K562 (cell line): ENCODE results near the gene PLCB1. TPM values are rescaled to one million over a fixed set of nuclear protein-coding genes. Genes with fewer than 3 reads are reported as not detected.

Source experiments
- ATAC-seq: fragments of 200-7000 bp; cut with Tn5 transposase; 3 replicates; pipeline ENCODE4 v1.9.1; 2020; ENCODE audit warnings: moderate library complexity
- BruUV-seq: library from RNA; stranded (reverse); fragments of 400-500 nt; replicated peaks from 2 replicates; lab custom pipeline; 2021; lab: Mats Ljungman, UMichigan
- CTCF ChIA-PET: fragments of 300-600 bp; formaldehyde crosslinking; extraction: SDS; loops from one replicate; lab custom pipeline; 2021; ENCODE audit warnings: low intra/inter-chr PET ratio; lab: Yijun Ruan, JAX
- POLR2A ChIA-PET: fragments of 300-600, 350-650 bp; sonication (Branson Sonifier 250); formaldehyde crosslinking; extraction: SDS; loops from one replicate; lab custom pipeline; 2021; ENCODE audit warnings: antibody characterized with exemption, inconsistent platforms; lab: Yijun Ruan, JAX
- DNase-seq, 4 experiments: peaks; one replicate each; pipeline versions ENCODE4 v3.0.0 to v3.0.0-alpha.2; 2011 to 2018; ENCODE audit warnings: low spot score in 3 of 4, mixed read lengths in 3 of 4; ENCODE audit errors: extremely low read depth in 1 of 4
- FAIRE-seq: peaks from 2 replicates; lab custom pipeline; 2011; peaks lifted over from hg19 to GRCh38; lab: Jason Lieb, UNC
- H2AFZ ChIP-seq: 2 replicates; pipeline ENCODE4 v1.6.0; 2011; ENCODE audit warnings: low read depth, low read length, control low read depth, inconsistent platforms
- H3K27ac ChIP-seq: fragments of 200-600 bp; 3 replicates; pipeline ENCODE4 v1.8.0; 2011; ENCODE audit warnings: low read depth, mild to moderate bottlenecking, control low read depth, inconsistent platforms, low read length, moderate library complexity, mixed read lengths; ENCODE audit errors: extremely low read depth
- H3K27me3 ChIP-seq, 2 experiments: fragments of 300-600 bp in 1 of 2; 2 replicates in 1 of 2; 3 replicates in 1 of 2; pipeline versions ENCODE4 v1.6.0 to v1.8.0; 2011; ENCODE audit warnings: inconsistent platforms in 2 of 2, low read length in 2 of 2, mild to moderate bottlenecking in 1 of 2, mixed read lengths in 1 of 2, moderate library complexity in 1 of 2; ENCODE audit not compliant: control insufficient read depth in 2 of 2, insufficient read depth in 2 of 2
- H3K36me3 ChIP-seq: fragments of 300-600 bp; 3 replicates; pipeline ENCODE4 v1.8.0; 2011; ENCODE audit warnings: mild to moderate bottlenecking, low read length, inconsistent platforms; ENCODE audit not compliant: control insufficient read depth, insufficient read depth
- H3K4me1 ChIP-seq, 2 experiments: fragments of 200-600 bp in 1 of 2; replicated peaks in 1 of 2; 2 replicates in 1 of 2; 3 replicates in 1 of 2; pipeline versions ENCODE4 v1.5.1 to v1.8.0; 2011; ENCODE audit warnings: inconsistent platforms in 2 of 2, low read length in 2 of 2, mild to moderate bottlenecking in 1 of 2, mixed read lengths in 1 of 2, moderate library complexity in 1 of 2; ENCODE audit not compliant: control insufficient read depth in 2 of 2, insufficient read depth in 2 of 2
- H3K4me2 ChIP-seq: 2 replicates; pipeline ENCODE4 v1.6.1; 2011; ENCODE audit warnings: low read length, control low read depth, inconsistent platforms, mixed read lengths; ENCODE audit not compliant: insufficient read depth
- H3K4me3 ChIP-seq: fragments of 200-600 bp; sonication (generic), shearing (Covaris generic); 2 replicates; pipeline ENCODE4 v1.5.1; 2016; ENCODE audit warnings: control low read depth, inconsistent platforms
- H3K79me2 ChIP-seq: fragments of 200-600 bp; 3 replicates; pipeline ENCODE4 v1.8.0; 2011; ENCODE audit warnings: low read length, inconsistent platforms; ENCODE audit not compliant: control insufficient read depth, insufficient read depth
- H3K9ac ChIP-seq, 2 experiments: 2 replicates each; pipeline versions ENCODE4 v1.6.0 to v1.6.1; 2011; ENCODE audit warnings: low read depth in 2 of 2, low read length in 2 of 2, control low read depth in 1 of 2, inconsistent platforms in 1 of 2, mild to moderate bottlenecking in 1 of 2, mixed read lengths in 1 of 2; ENCODE audit not compliant: insufficient read depth in 1 of 2
- H3K9me1 ChIP-seq: one replicate; pipeline ENCODE4 v1.6.0; 2011; ENCODE audit warnings: inconsistent platforms, mild to moderate bottlenecking, low read length, moderate library complexity; ENCODE audit not compliant: control insufficient read depth, insufficient read depth
- H3K9me3 ChIP-seq: replicated peaks from 2 replicates; pipeline ENCODE4 v1.5.1; 2011; ENCODE audit warnings: low read depth, low read length, inconsistent platforms; ENCODE audit not compliant: control insufficient read depth, insufficient read depth
- H4K20me1 ChIP-seq: replicated peaks from 2 replicates; pipeline ENCODE4 v1.6.1; 2011; ENCODE audit warnings: low read length, inconsistent platforms, mixed read lengths; ENCODE audit not compliant: control insufficient read depth, insufficient read depth
- ARID1B ChIP-seq: fragments of 450-650 bp; IDR thresholded peaks from 2 replicates; pipeline ENCODE4 v1.6.1; 2016; ENCODE audit warnings: antibody characterized with exemption, mild to moderate bottlenecking, inconsistent platforms
- CAMTA2 ChIP-seq: fragments of 250-450 bp; sonication (Bioruptor Pico); conservative IDR thresholded peaks from 2 replicates; pipeline ENCODE4 v1.5.1; 2022
- CBFA2T3 ChIP-seq: fragments of 450-650 bp; IDR thresholded peaks from 2 replicates; pipeline ENCODE4 v1.6.1; 2017
- FOXJ2 ChIP-seq: fragments of 200-800 bp; sonication (Bioruptor generic); IDR thresholded peaks from 2 replicates; pipeline ENCODE4 v1.6.1; 2016; ENCODE audit warnings: missing genetic modification characterization, missing compliant biosample characterization
- GATAD2B ChIP-seq: fragments of 450-650 bp; IDR thresholded peaks from 2 replicates; pipeline ENCODE4 v1.6.1; 2017; ENCODE audit warnings: mild to moderate bottlenecking, borderline replicate concordance
- MBD1 ChIP-seq: fragments of 250-450 bp; sonication (Bioruptor Pico); IDR thresholded peaks from 2 replicates; pipeline ENCODE4 v1.8.0; 2022; ENCODE audit warnings: inconsistent platforms
- MCM5 ChIP-seq: fragments of 450-650 bp; IDR thresholded peaks from 2 replicates; pipeline ENCODE4 v1.6.1; 2016; ENCODE audit warnings: low read depth
- POLR2AphosphoS2 ChIP-seq: IDR thresholded peaks from 2 replicates; pipeline ENCODE4 v1.6.1; 2012; ENCODE audit warnings: low read length, improper control_type of control experiment
- TAL1 ChIP-seq: fragments of 450-650 bp; IDR thresholded peaks from 2 replicates; pipeline ENCODE4 v1.6.1; 2016; ENCODE audit warnings: mild to moderate bottlenecking
- TCF7L2 ChIP-seq: fragments of 150-350 bp; IDR thresholded peaks from 2 replicates; pipeline ENCODE4 v1.6.1; 2016; ENCODE audit warnings: low read depth, mild to moderate bottlenecking, low read length, moderate library complexity
- TGIF2 ChIP-seq: sonication (generic); formaldehyde crosslinking; IDR thresholded peaks from 2 replicates; pipeline ENCODE4 v1.8.1; 2022; ENCODE audit warnings: mild to moderate bottlenecking, missing genetic modification reagents, moderate library complexity
- ZNF134 ChIP-seq: fragments of 250-450 bp; sonication (Bioruptor Pico); conservative IDR thresholded peaks from 2 replicates; pipeline ENCODE4 v1.4.0; 2020
- WGBS: fragments of 100-300 bp; shearing (Covaris generic); methylation state at CpG from one replicate; pipeline ENCODE4 v1.1.6; 2016; ENCODE audit warnings: low coverage, mixed read lengths; ENCODE audit not compliant: insufficient coverage; ENCODE audit errors: missing lambda C conversion rate; 5-methylcytosine and 5-hydroxymethylcytosine counted together
- in situ Hi-C: fragments of 300-500 bp; cut with MboI; formaldehyde crosslinking; loops from 4 replicates; pipeline ENCODE4 v1.15.0; 2018; ENCODE audit warnings: inconsistent platforms, mixed read lengths
- intact Hi-C: fragments of 100-400 bp; cut with micrococcal nuclease; formaldehyde crosslinking; loops from 2 replicates; pipeline ENCODE4 v1.14.2; 2022
- polyA plus RNA-seq, 8 experiments: library from polyadenylated mRNA; depleted of rRNA in 4 of 8; stranded (reverse) in 5 of 8; unstranded in 3 of 8; fragments of >200 nt; fragmentation: Nextera tagmentation in 2 of 8; fragmentation: Illumina TruSeq in 1 of 8; extraction: Ambion mirVana in 2 of 8; extraction: Trizol in 1 of 8; gene quantifications; 2 replicates each; pipeline versions ENCODE4 v1.2.1 to v1.2.3, GENCODE V29; 2011 to 2014; ENCODE audit warnings: inconsistent platforms in 1 of 8, missing spikeins in 1 of 8
- total RNA-seq, 7 experiments: library from RNA; depleted of rRNA in 6 of 7; stranded (reverse); fragments of >200 nt in 6 of 7; fragmentation: Illumina TruSeq in 2 of 7; extraction: Trizol in 2 of 7; gene quantifications; 2 replicates each; pipeline versions ENCODE4 v1.2.1 to v1.2.3, GENCODE V29; 2011 to 2021; ENCODE audit warnings: low replicate concordance in 1 of 7
- TF ChIP-seq, protein P1 (sequence below): sonication (generic); formaldehyde crosslinking; IDR thresholded peaks from 2 replicates; pipeline ENCODE4 v1.8.0; 2023; ENCODE audit warnings: mild to moderate bottlenecking, missing genetic modification reagents
- TF ChIP-seq, protein P2 (sequence below), 2 experiments: fragments of 450-650 bp in 1 of 2; sonication (generic) in 1 of 2; formaldehyde crosslinking in 1 of 2; IDR thresholded peaks in 1 of 2; conservative IDR thresholded peaks in 1 of 2; 2 replicates each; pipeline versions ENCODE4 v1.6.1 to v1.8.1; 2016 to 2023; ENCODE audit warnings: mild to moderate bottlenecking in 2 of 2, moderate library complexity in 2 of 2, inconsistent platforms in 1 of 2, missing genetic modification reagents in 1 of 2
- TF ChIP-seq, protein P3 (sequence below): fragments of 200-400 bp; formaldehyde crosslinking; IDR thresholded peaks from 2 replicates; pipeline ENCODE4 v1.6.1; 2017; ENCODE audit warnings: mild to moderate bottlenecking, low read depth, low read length, moderate library complexity

Gene PLCB1
- total and polyA plus RNA-seq, 9 of the 15 experiments (the other 6 are each of a cell fraction or from before 2014, with no cell fraction given): 0.34 to 3.1 (median 1.3) TPM

DNA sequence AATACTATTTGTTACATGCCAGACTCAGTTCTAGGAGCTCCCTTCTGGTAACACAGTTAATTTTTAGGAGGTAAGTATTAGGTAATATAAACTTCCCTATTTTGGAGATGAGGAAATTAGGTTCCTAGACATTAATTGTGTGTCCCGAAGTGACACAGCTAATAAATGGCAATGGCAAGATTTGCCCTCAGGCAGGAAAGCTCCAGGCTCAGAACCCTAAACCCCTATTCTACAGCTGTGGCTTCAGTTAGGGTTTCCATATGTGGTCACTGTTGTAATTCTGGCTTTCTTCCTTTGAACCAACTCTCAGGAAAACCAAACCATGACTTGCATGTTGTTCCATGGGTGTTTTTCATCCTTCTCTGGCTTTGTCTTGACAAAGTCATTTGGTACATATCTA lies 188.2 kb downstream of the PLCB1 start:
- no TSS peak for BruUV-seq
- TF ChIP-seq ZNF134: no peak
- no peak for TF ChIP-seq TAL1
- no peak for TF ChIP-seq GATAD2B
- TF ChIP-seq, protein P1, sequence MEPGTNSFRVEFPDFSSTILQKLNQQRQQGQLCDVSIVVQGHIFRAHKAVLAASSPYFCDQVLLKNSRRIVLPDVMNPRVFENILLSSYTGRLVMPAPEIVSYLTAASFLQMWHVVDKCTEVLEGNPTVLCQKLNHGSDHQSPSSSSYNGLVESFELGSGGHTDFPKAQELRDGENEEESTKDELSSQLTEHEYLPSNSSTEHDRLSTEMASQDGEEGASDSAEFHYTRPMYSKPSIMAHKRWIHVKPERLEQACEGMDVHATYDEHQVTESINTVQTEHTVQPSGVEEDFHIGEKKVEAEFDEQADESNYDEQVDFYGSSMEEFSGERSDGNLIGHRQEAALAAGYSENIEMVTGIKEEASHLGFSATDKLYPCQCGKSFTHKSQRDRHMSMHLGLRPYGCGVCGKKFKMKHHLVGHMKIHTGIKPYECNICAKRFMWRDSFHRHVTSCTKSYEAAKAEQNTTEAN (CRISPR knock-in tag): no peak
- TF ChIP-seq MCM5: no peak
- TF ChIP-seq CBFA2T3: no peak
- TF ChIP-seq POLR2AphosphoS2: no peak
- TF ChIP-seq ARID1B: no peak
- TF ChIP-seq FOXJ2 (tag): no peak
- TF ChIP-seq, protein P2, sequence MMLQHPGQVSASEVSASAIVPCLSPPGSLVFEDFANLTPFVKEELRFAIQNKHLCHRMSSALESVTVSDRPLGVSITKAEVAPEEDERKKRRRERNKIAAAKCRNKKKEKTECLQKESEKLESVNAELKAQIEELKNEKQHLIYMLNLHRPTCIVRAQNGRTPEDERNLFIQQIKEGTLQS (IDR thresholded peaks at IDR 0.05): no peak
- TF ChIP-seq, protein P2 (CRISPR knock-in tag; conservative IDR thresholded peaks at IDR 0.05): no peak
- no peak for TF ChIP-seq MBD1
- TF ChIP-seq CAMTA2 (CRISPR knock-in tag): no peak
- no peak for TF ChIP-seq TCF7L2
- no peak for TF ChIP-seq TGIF2 (CRISPR knock-in tag)
- TF ChIP-seq, protein P3, sequence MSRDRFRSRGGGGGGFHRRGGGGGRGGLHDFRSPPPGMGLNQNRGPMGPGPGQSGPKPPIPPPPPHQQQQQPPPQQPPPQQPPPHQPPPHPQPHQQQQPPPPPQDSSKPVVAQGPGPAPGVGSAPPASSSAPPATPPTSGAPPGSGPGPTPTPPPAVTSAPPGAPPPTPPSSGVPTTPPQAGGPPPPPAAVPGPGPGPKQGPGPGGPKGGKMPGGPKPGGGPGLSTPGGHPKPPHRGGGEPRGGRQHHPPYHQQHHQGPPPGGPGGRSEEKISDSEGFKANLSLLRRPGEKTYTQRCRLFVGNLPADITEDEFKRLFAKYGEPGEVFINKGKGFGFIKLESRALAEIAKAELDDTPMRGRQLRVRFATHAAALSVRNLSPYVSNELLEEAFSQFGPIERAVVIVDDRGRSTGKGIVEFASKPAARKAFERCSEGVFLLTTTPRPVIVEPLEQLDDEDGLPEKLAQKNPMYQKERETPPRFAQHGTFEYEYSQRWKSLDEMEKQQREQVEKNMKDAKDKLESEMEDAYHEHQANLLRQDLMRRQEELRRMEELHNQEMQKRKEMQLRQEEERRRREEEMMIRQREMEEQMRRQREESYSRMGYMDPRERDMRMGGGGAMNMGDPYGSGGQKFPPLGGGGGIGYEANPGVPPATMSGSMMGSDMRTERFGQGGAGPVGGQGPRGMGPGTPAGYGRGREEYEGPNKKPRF: no peak
- TF ChIP-seq, all 486 proteins: peak for 0
- ATAC-seq (no peak), DNase-seq (no peak), FAIRE-seq (no peak)
- H4K20me1 ChIP-seq: no peaks in the 10 kb centered on the region
- H3K9me3 ChIP-seq: no peaks in the 10 kb centered on the region
- in situ Hi-C loops (no loop called here), intact Hi-C loops (no loop called here)
- no peaks in the 10 kb centered on the region for H3K36me3 ChIP-seq
- ChIA-PET CTCF (no interaction called here), POLR2A (no interaction called here)
- no peaks in the 10 kb centered on the region for H3K4me1 ChIP-seq
- H3K79me2 ChIP-seq: no peaks in the 10 kb centered on the region
- no peaks in the 10 kb centered on the region for H3K9me1 ChIP-seq
- no peak overlapping the region for H3K27ac ChIP-seq
- H3K4me3 ChIP-seq: no peak overlapping the region
- no peaks in the 10 kb centered on the region for H3K27me3 ChIP-seq
- WGBS: no CpG with 5 or more reads among the region's 1 CpG
- no peak overlapping the region for H2AFZ ChIP-seq
- no peak overlapping the region for H3K4me2 ChIP-seq
- H3K9ac ChIP-seq: no peak overlapping the region
